ENCODE results near the gene RAP2A. TPM values are rescaled to one million over a fixed set of nuclear protein-coding genes. Genes with fewer than 3 reads are reported as not detected.

RAP2A gene
- total and polyA plus RNA-seq, 10 of the 15 experiments (the other 5 are each of a cell fraction or from before 2014, with no cell fraction given): 3.5 to 35.1 (median 14.9) TPM

DNA sequence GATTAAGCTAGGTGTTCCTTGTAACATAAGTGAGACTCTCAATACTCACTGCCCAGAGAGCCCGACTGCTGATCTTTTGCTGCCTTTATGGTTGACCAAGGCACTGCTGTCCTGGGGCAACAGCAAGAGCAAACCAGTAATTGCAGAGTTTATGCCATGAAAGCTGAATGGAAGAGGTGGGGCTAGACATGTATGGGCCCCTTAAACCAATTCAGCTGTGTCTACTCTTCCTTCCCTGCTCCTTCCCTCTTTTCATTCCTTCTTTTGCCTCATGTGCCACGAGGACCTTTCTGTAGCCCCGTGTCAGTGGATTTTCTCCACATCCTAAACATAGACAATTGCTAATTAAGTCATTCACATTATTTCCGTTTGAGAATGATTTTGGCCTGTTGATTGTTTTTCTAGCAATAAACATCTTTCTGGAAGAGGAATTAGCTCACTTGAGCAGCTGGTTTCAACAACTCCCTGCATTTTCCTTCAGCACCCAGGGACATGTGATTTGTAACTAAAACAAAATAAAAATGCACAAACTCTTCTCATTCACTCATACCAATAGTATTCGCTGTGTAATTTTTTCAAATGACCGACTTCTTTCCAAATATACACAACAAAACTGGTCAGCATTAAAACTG, 40.5 kb downstream of the RAP2A start (continued):
- TF ChIP-seq, protein P1, sequence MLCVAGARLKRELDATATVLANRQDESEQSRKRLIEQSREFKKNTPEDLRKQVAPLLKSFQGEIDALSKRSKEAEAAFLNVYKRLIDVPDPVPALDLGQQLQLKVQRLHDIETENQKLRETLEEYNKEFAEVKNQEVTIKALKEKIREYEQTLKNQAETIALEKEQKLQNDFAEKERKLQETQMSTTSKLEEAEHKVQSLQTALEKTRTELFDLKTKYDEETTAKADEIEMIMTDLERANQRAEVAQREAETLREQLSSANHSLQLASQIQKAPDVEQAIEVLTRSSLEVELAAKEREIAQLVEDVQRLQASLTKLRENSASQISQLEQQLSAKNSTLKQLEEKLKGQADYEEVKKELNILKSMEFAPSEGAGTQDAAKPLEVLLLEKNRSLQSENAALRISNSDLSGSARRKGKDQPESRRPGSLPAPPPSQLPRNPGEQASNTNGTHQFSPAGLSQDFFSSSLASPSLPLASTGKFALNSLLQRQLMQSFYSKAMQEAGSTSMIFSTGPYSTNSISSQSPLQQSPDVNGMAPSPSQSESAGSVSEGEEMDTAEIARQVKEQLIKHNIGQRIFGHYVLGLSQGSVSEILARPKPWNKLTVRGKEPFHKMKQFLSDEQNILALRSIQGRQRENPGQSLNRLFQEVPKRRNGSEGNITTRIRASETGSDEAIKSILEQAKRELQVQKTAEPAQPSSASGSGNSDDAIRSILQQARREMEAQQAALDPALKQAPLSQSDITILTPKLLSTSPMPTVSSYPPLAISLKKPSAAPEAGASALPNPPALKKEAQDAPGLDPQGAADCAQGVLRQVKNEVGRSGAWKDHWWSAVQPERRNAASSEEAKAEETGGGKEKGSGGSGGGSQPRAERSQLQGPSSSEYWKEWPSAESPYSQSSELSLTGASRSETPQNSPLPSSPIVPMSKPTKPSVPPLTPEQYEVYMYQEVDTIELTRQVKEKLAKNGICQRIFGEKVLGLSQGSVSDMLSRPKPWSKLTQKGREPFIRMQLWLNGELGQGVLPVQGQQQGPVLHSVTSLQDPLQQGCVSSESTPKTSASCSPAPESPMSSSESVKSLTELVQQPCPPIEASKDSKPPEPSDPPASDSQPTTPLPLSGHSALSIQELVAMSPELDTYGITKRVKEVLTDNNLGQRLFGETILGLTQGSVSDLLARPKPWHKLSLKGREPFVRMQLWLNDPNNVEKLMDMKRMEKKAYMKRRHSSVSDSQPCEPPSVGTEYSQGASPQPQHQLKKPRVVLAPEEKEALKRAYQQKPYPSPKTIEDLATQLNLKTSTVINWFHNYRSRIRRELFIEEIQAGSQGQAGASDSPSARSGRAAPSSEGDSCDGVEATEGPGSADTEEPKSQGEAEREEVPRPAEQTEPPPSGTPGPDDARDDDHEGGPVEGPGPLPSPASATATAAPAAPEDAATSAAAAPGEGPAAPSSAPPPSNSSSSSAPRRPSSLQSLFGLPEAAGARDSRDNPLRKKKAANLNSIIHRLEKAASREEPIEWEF (IDR thresholded peaks at IDR 0.05; ENCODE audit: insufficient replicate concordance, low read depth, low read length): no peak

DNA sequence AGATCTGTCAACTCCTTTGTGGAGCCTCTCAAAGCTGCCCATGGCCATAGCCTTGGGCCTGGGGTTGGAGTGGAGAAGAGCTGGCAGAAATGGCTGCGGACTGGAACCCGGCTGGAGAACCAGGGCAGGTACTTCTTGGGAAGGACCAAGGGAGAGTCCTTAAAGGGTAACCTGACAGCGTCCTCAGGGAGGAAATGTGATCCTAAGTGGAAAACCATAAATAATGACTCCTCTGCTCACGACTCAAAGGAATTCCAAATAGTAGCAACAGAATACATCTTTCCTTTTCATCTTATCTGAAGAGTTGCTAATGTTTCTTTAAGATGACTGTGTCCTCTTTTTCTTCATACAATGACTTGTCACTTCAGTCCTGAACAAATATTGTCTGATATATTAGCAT, 41.0 kb downstream of the RAP2A start:
- Histone ChIP-seq H3K4me2 (ENCODE audit: control insufficient read depth, insufficient read depth) (no peak overlapping the region), H3K9ac (ENCODE audit: control insufficient read depth, insufficient read depth, low read length) (no peak overlapping the region), H3K4me1 (ENCODE audit: control insufficient read depth, insufficient read depth, low read length) (no peaks in the 10 kb centered on the region), H2AFZ (ENCODE audit: control insufficient read depth, low read depth, low read length) (no peak overlapping the region), H4K20me1 (ENCODE audit: control insufficient read depth, insufficient read depth) (no peaks in the 10 kb centered on the region), H3K27me3 (replicated peaks in 1 of 2; ENCODE audit: control insufficient read depth in 2 of 2, insufficient read depth in 2 of 2, low read length in 1 of 2) (no peaks in the 10 kb centered on the region), H3K36me3 (ENCODE audit: control insufficient read depth in 2 of 2, insufficient read depth in 2 of 2, low read length in 1 of 2) (no peaks in the 10 kb centered on the region), H3K4me3 (no peak overlapping the region), H3K79me2 (ENCODE audit: control insufficient read depth, insufficient read depth, low read length) (no peaks in the 10 kb centered on the region), H3K27ac (ENCODE audit: control insufficient read depth, insufficient read depth) (no peak overlapping the region), H3K9me3 (replicated peaks; ENCODE audit: control insufficient read depth, insufficient read depth, low read length) (no peaks in the 10 kb centered on the region)
- TF ChIP-seq, protein P2, sequence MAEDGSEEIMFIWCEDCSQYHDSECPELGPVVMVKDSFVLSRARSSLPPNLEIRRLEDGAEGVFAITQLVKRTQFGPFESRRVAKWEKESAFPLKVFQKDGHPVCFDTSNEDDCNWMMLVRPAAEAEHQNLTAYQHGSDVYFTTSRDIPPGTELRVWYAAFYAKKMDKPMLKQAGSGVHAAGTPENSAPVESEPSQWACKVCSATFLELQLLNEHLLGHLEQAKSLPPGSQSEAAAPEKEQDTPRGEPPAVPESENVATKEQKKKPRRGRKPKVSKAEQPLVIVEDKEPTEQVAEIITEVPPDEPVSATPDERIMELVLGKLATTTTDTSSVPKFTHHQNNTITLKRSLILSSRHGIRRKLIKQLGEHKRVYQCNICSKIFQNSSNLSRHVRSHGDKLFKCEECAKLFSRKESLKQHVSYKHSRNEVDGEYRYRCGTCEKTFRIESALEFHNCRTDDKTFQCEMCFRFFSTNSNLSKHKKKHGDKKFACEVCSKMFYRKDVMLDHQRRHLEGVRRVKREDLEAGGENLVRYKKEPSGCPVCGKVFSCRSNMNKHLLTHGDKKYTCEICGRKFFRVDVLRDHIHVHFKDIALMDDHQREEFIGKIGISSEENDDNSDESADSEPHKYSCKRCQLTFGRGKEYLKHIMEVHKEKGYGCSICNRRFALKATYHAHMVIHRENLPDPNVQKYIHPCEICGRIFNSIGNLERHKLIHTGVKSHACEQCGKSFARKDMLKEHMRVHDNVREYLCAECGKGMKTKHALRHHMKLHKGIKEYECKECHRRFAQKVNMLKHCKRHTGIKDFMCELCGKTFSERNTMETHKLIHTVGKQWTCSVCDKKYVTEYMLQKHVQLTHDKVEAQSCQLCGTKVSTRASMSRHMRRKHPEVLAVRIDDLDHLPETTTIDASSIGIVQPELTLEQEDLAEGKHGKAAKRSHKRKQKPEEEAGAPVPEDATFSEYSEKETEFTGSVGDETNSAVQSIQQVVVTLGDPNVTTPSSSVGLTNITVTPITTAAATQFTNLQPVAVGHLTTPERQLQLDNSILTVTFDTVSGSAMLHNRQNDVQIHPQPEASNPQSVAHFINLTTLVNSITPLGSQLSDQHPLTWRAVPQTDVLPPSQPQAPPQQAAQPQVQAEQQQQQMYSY (CRISPR knock-in tag; IDR thresholded peaks at IDR 0.05): no peak
- no peak for TF ChIP-seq POLR2A (IDR thresholded peaks at IDR 0.05; ENCODE audit: low read depth, low read length)
- no peak for TF ChIP-seq NFIC (IDR thresholded peaks at IDR 0.05; ENCODE audit: low read depth, low read length)
- CTCF ChIA-PET: interaction anchor here (1.4 kb wide), 2 partner anchors 11 to 100 kb away, joined by 4 read pairs; no protein-coding TSS in a partner anchor
- in situ Hi-C loops (cut with MboI) (no loop called here), intact Hi-C loops (cut with micrococcal nuclease; ENCODE audit: unreplicated experiment) (no loop called here)
- DNase-seq (ENCODE audit: low read depth, low spot score) (no peak), FAIRE-seq (no peak), ATAC-seq (no peak)
- POLR2A ChIA-PET: no interaction called here
- SMC1A ChIA-PET (ENCODE audit: uncharacterized antibody, unreplicated experiment): interaction anchor here (0.7 to 2.1 kb wide), 3 partner anchors 12 to 93 kb away, joined by 3 to 8 read pairs (median 3); no protein-coding TSS in a partner anchor
- RAD21 ChIA-PET (ENCODE audit: unreplicated experiment): no interaction called here
- no TSS peak for BruUV-seq (replicated peaks)
- WGBS (ENCODE audit: insufficient coverage, insufficient replicate concordance, low lambda C conversion rate, missing lambda C conversion rate): 77% methylated on average over 4 of the region's 4 CpGs
